SU-DHL-6 (cell line): ENCODE data around the gene ZNF768.

ENCODE experiments used
- EZH2phosphoT487 ChIP-seq: fragments of 200-600 bp; sonication (generic), shearing (Covaris generic); conservative IDR thresholded peaks from 2 replicates; pipeline ENCODE4 v1.6.1; 2018; ENCODE audit warnings: mild to moderate bottlenecking, antibody characterized with exemption, low read length, moderate library complexity, mixed read lengths
- TF ChIP-seq, protein P1 (sequence below): fragments of 200-600 bp; sonication (generic); IDR thresholded peaks from one replicate; pipeline ENCODE4 v1.5.1; 2017; ENCODE audit warnings: antibody characterized with exemption, mild to moderate bottlenecking, low read length, moderate library complexity; ENCODE audit not compliant: insufficient read depth, poor library complexity, severe bottlenecking

DNA sequence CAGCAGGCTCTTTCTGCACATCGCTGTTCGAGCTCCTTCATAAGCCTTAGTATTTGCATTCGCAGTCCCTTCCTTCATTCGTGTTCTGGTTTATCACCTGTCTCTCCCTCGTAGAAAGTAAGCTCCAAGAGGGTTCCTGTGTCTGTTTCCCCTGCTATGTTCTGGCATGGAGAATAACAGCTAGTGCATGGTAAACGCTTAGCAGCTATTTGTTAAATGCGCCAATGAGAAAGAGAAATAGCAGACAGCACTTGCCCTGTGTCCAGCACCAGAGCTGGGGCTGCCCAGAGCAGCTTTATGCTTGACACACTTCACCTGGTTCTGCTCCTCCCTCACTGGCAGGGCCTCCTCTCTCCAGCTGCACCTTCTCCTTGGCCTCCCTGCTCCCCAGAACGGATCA, 39.6 kb upstream of the ZNF768 start:
- TF ChIP-seq EZH2phosphoT487 = no peak
- TF ChIP-seq, protein P1, sequence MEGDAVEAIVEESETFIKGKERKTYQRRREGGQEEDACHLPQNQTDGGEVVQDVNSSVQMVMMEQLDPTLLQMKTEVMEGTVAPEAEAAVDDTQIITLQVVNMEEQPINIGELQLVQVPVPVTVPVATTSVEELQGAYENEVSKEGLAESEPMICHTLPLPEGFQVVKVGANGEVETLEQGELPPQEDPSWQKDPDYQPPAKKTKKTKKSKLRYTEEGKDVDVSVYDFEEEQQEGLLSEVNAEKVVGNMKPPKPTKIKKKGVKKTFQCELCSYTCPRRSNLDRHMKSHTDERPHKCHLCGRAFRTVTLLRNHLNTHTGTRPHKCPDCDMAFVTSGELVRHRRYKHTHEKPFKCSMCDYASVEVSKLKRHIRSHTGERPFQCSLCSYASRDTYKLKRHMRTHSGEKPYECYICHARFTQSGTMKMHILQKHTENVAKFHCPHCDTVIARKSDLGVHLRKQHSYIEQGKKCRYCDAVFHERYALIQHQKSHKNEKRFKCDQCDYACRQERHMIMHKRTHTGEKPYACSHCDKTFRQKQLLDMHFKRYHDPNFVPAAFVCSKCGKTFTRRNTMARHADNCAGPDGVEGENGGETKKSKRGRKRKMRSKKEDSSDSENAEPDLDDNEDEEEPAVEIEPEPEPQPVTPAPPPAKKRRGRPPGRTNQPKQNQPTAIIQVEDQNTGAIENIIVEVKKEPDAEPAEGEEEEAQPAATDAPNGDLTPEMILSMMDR = no peak
